ENCODE results near the gene COX11.
A peak's percentile ranks its signal among the peaks of the same experiment; 100 is the strongest.

The COX11 gene

DNA sequence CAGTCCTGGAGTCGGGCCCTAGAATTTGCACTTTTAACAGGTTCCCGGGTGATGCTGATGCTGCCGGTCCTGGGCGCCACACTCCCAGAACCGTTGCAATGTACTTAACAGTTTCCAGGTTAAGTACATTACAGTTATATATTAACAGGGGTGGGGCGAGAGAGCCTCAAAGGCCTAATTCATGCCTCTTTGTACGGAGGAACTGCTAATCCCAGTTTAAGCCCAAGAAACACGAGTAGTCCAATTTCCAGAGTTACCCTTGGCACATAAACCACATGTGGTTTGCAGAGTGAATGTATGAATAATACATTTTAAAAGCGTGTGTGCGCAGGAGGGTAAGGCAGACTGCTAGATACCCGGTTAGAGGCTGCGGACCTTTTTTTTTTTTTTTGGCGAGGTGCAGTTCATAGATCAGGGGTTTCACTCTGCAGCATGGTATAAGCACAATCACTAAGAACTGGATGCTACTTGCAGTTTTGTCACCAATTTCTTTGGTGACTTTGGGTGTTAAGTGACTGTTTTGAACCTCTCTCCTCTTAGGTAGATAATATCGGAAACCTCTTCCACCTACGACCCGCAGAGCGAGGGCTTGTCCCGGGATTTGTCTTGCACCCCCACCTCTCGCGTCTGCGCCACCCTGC, 713 bp downstream of the COX11 start:
- no peak for DNase-seq

DNA sequence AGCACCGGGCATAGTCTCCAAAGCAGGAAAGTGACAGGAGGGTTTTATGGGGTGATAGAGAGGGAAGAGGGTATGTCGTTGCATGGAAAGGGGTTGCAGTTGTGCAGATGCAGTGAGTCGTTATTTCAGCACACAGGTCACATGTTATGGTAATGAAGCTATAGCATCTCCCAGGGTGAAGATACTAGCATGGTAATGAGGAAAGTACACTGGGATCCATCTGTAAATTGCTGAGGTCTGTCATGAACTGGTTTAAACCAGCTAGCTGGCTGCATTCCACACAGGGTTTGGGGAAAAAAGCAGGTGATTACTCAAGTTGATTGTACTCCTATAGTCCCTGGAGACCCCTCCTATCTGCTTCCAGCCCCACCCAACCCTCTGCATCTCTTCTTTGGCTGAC, 11.7 kb downstream of the COX11 start:
- DNase-seq: no peak

DNA sequence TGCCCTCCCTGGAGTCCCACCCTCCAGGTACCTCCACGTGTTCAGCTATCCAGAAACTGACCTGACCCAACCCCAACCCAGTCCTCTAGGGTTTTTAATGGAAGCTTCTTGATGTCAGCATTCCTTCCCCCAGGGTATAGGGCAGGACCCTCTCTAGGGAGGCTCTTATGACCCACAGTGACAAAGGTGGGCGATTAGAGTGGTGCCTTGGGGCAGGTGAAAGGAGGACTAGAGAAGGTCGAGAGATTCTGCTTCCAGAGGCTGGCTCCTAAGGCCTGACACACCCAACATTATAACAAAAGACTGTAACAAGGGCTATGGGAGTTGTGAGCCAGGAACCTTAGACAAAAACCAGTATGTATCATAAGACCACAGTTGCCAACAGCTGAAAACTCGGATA, 17.2 kb downstream of the COX11 start:
- DNase-seq: no peak

DNA sequence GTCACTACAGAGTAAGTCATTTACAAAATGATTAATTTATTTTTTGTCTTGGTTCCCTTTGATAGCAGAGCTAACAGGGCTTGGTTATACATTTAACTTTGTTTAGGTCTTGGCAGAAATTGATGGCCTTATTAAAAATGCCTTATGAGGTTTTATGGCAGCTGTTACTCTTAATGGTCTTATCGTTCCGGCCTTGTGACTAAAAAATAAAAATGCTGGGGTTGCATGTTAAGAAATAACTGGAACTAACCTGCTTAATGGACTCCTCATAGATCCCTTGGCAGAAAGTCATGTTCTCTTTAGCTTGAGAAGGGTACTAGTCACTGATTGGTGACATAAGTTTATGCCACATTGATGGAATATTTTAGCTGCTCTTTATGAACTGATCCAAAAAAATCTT, 18.3 kb downstream of the COX11 start:
- no peak for DNase-seq

DNA sequence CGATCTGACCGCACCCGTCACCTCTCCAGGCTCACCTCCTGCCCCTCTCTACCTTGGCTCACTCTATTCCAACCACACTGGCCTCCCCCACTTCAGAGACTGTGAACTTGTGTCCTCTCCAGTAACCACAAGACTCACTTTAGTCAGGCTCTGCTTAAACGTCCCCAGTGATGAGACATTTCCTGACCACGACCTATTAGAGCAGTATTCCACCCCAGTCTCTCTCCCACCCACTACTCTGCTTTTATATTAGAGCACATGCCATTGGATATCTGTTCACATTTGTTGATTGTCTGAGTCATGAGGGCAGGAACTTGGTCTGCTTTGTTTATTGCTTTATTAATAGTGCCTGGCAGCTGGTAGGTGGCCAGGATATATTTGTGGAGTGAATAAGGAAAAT, 20.1 kb downstream of the COX11 start:
- DNase-seq: peak; percentile 10

DNA sequence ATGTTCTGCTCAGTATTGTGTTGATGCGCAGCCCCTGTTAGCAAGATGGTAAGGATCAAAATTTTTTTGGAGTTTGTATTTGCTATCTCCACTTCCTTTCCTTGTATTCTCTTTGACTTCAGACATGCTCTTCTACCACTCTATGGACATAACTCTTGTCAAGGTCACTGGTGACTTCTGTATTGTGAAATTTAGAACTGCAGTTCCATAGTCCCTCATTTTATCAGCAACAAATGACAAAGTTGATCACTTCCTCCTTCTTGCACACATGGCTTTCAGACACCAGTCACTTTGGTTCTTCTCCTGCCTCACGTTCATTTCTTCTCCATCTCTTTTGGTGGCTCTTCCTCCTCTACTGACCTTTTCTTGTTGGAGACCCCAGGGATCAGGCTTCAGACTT, 21.1 kb downstream of the COX11 start:
- no peak for DNase-seq

DNA sequence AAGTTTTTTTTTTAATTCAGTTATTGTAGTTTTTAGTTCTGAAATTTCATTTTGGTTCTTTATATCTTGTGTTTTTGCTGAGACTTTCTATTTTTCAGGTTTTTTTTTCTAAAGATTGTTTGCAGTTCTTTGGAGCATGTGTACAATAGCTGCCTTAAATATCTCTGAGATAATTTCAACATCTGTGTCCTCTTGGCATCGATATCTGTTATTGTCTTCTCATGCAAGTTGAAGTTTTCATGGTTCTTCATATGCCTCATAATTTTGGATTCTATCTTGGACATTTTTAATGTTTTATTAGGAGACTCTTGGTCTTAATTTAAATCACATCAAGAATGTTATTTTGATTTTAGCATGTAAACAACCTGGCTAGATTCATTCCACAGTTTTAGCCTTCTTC, 22.8 kb downstream of the COX11 start:
- no peak for DNase-seq

DNA sequence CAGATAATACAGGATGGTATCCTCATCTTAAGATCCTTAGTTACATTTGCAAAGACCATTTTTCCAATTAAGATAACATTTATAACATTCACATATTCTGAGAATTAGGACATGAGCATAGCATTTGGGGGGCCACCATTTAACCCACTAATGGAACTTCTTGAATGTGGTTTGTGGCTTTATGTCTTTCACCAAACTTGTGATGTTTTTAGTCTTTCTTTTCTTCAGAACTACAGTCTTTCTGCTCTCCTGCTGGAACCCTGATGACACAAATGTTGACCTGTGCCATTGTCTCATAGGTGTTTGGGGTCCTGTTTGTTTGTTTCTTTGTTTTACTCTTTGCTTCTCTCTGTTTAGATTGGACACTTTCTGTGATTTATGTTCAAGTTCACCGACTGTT, 23.2 kb downstream of the COX11 start:
- no peak for DNase-seq

DNA sequence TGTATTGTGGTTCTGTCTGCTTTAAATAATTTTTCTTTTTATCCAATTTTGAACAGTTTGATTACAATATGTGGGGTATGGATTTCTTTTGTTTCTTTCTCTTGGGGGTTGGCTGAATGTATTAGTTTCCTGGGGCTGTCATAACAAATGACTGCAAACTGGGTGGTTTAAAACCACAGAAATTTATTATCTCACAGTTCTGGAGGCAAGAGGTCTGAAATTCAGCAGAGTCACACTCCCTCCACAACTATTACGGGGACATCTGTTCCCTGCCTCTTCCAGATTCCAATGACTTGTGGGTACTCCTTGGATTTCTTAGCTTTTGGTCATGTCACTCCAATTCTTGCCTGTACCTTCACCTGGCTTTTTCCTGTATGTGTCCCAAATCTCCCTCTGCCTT, 23.7 kb downstream of the COX11 start:
- no peak for DNase-seq

DNA sequence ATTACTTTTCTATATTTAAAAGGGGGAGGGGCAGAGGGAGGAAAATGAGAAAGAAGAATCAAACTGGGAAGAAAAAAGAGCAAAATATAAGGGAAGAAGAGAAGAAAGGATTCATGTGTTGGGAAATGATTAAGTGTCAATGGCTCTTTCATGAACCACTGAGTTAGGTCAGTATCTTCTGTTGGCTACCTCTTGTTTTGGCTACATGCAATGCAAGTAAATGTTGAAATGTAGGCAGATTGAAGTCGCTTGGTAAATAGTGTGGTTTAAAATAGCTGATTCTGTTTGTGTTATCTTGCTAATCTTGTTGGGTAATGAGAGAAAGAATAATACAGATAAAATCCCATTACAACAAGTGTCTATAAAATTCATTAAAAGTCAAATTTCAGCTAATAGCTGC, 27.2 kb downstream of the COX11 start:
- DNase-seq: no peak

DNA sequence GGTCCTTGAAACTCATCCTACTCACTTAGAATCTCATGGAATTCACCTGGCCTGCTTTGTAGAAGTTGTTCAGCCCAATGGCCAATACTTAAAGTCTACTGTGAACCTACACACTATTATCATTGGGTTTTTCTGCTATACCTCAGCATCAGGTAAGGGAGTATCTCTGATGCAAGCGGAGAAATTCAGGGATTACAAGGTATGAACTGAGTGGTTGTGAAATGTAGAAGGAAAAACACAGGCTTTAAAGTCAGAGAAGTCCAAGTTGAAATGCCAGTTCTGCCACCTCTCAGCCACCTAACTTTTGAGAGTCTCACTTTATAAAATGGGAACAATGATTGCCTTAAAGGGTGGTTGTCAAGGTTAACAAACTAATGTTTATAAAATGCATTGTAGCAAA, 31.0 kb downstream of the COX11 start:
- no peak for DNase-seq

DNA sequence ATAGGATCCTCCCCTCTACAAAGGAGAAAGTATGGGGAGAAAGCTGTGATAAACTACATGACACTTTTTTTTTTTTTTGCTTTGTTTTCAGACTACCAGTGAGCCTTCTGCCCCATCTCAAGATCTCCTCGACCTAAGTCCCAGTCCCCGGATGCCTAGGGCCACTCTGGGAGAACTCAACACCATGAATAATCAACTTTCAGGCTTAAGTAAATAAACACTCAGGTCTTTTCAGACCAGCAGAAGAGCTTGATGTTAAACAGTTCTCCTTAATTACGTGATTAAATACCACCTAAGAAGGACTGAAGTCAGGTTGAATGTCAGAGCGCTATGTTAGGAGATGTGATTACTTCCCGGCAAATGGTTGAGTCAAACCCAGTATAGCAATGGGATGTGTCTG, 31.4 kb downstream of the COX11 start:
- DNase-seq: no peak

DNA sequence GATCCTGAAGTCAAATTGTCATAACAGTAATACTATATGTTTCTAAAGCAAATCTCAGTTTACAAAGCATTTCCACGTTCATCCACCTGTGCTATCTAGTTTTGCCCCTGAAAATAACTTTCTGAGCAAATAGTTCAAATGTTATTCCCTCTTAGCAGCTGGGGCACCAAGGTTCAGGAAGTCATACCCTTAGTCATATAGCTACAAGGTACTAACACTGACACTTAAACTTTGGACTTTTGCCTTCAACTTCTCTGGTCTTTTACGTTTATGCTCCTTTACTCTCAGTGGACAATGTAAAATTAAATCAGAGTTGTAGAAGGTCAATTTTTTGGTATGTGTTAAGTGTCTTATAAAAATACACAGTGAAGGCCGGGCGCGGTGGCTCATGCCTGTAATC, 33.0 kb downstream of the COX11 start:
- DNase-seq: no peak

DNA sequence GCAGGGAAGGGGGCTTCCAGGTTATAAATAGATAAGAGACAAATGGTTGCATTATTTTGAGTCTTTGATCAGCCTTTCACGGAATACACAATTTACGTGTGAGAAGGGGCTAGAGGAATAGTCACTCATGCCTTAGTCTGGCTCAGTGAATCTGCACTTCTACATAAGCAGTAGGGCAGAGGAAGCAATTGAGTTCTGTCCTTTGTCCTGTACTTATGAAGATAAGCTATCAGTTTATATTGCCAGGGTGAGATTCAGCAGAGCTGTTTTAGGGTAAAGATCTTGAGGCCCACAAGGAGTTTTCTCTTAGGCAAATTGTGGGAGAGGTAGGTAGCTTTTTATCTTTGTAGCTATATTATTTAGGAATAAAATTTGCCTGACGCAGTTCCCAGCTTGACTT, 34.5 kb downstream of the COX11 start:
- no peak for DNase-seq

DNA sequence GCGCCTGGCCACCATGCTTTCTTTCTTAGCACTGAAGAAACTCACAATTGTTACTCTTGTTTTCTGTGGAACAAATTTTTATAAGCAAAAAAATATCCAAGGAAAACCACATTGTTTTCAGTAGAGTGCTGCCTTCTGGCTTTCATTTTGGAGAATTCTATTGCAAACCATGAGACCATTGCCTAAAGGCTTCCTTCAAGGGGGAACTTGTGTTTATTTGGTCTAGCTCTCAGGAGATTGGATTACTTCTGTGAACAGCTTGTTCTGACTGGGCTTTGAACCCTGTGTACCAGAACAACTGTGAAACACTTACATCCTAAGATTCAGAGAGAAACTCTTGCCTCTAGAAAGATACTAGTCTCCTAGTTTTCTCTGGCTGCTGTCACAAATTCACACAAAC, 35.7 kb downstream of the COX11 start:
- DNase-seq: no peak

DNA sequence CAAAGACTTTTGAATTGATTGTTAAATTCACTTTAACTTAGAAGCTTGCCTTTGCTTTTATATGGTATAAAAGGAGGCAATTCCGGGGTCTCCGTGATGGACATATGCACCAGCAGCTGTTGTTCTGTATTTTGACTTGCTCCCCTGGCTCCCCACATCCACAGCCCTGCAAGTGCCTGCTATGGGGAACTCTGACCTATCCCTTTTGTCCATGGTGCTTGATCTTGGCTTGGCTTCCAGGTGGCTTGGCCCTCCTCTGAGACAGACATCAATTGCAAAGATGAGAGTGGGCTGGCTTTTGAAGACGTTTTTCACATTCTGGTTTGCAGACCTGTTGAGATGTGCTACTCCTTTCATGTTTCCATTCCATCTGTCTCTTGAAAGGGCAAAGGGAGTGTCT, 40.9 kb downstream of the COX11 start:
- no peak for DNase-seq

DNA sequence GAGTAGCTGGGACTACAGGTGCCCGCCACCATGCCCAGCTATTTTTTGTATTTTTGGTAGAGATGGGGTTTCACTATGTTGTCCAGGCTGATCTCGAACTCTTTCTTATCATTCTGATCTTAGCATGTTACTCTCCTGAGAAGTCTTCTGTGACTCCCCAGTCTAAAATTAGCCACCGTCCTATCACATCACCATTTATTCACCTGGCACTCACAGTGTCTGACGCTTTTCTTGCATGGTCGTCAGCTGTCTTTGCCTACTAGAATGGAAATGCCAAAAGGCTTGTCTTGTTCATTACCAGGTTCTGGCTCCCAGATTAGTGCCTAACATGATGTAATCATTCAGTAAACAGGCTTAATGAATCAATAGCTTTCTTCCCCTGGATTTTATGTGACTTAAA, 44.0 kb downstream of the COX11 start:
- no peak for DNase-seq

DNA sequence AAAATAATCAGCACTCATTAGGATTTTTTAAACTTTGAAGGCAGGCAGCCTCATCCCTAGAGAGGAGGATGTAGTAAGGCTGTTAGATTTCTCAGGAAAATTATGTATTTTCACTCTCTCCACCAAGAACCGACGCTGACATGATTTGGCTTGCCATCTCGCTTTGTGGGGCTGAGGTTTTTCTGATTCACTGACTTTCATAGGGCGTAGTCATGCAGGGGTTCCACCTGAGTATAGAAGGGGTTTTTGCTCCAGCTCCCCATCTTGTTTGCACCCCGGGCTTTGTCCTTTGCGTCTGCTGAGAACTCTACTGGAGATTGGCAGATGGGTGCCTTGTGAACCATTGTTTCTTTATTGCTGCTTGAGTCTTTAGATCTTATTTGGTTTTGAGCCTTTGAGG, 47.6 kb downstream of the COX11 start:
- no peak for DNase-seq

DNA sequence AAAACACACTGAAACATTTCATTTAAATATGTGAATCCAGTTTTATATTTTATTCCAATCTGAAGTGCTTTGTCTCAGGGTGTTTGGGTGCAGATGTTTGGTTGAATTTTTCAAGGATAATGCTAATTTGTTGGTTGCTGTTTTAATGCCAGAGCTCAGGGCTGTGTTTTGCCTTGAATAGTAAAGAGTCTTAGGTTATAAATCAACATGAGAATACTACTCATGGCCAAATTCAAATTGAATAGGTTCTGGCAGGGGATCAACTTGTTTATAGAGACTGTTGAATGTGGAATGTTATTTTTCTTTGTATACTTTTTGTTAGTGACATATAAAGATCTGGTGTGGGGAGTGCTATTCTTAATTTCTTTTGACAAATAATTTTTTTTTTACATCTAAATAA, 49.0 kb downstream of the COX11 start:
- no peak for DNase-seq

DNA sequence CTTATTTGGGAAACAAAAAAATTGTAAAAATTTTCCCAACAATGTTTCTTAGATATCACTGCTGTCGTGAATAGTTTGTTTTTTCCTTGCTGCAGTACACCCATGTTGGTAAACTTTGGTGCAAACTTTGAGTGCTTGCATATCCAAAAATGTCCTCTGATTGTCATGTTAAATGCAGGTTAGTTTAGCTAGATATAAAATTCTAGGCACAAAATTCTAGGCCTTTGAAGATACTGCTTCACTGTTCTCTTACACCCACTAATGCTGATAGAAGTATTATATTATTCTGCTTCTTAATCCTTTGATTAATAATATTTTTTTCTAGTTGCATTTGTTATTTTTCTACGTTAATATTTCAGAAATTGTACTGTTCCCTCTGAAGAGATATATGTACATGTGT, 51.7 kb downstream of the COX11 start:
- DNase-seq: no peak
